GM21723 (cell line): ENCODE data around the gene UNC119B.
A peak's percentile ranks its signal among the peaks of the same experiment; 100 is the strongest.
"Not testable (repeated sequence)": the region's sequence is repeated elsewhere in the genome, so short reads cannot be mapped to it uniquely, and the experiment has no call there.

ENCODE experiments used
- ATAC-seq: cut with Tn5 transposase; IDR thresholded peaks from one replicate; pipeline ENCODE4 v1.9.1; 2021; ENCODE audit warnings: mild to moderate bottlenecking, moderate library complexity; ENCODE audit not compliant: unreplicated experiment

Gene UNC119B

GRCh38 chr12:120710031-120710804, at the start of gene UNC119B:
Gene UNC119B, plus strand, starts transcription at chr12:120710458. Its CDS starts 17 bp downstream, at chr12:120710475.
- ATAC-seq = peak; percentile 79

DNA sequence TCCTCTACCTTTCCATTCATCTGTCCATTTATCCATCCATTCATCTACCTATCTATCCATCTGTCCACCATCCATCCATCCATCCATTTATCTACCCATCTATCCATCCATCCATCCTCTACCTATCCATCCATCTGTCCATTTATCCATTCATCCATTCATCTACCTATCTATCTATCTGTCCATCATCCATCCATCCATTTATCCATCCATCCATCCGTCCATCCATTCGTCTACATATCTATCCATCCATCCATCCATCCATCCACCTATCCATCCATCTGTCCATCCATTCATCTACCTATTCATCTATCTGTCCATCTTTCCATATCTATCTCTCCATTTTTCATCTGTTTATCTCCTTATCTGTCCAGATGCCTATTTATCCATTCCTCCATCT, 48.8 kb upstream of the UNC119B start:
- no peak for ATAC-seq

GRCh38 chr12:120662879-120663278, 47.4 kb upstream of the UNC119B start:
- peak; percentile 77 for ATAC-seq

- ATAC-seq = no peak
Measured at GRCh38 chr12:120663741-120664140, 46.5 kb upstream of the UNC119B start.

DNA sequence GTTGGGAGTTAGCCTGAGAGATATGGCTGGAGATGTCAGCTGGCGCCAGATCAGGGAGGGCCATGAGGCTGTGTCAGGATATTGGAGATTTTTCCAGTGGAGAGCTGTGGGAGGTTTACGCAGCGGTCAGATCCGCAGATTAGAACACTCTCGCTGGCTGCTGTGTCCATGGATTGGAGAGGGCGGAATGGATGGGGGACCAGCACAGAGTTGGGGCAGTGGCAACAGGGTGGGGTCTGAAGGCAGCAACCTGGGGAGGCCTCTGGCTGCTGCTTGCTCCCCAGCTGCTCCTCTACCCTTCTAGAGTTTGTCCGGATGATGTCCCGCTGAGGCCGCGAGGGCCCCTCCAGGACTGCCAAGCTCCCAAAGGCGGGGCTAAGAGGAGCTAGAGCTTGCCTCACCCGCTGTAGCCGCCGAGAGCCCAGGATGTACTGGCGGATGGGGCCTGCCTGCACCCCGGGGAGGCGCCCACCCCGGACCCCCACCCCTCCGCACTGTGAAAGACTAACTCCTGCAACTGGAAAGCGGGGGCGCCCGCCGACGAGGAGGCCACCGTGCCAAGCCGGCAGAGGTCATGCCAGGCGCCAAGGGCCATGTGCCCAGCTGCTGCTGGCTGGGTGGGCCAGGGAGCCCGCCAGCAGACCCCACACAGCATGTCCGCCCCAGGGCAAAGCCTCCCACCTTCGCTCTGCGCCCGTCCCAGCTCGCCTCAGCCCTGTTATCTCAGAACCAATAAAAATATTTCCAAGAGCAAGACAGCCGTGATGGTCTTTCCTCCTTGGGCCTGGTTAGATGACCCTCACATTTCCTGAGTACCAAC, 43.5 kb upstream of the UNC119B start:
- no peak for ATAC-seq

DNA sequence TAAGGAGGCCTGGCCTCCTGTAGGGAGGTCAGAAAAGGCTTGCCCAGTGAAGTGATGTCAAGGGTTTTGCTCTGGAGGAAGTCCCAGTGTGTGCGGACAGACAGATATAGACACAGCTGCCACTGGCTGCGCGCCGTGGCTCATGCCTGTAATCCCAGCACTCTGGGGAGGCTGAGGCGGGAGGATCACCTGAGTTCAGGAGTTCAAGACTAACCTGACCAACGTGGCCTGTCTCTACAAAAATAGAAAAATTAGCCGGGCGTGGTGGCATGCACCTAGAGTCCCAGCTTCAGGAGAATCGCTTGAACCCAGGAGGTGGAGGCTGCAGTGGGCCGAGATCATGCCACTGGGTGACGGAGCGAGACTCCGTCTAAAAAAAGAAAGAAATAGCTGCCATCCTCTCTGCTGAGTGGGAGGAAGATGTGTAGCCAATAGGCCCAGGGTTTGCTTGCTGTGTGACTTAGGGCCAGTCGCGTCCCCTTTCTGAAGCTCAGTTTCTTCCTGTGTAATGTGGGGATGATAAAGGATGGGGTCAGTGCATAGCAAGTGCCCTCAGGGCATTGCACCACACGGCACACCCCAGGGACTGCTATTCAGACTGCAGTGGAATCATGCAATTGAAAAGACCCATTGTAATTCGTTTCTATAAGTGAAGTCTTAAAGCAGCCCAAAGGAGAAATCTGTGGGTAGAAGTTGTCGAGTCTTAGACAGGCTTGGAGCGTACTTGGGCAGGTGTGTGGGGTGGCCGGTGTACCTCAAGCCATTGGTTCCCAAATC, 42.0 kb upstream of the UNC119B start:
- no peak for ATAC-seq

DNA sequence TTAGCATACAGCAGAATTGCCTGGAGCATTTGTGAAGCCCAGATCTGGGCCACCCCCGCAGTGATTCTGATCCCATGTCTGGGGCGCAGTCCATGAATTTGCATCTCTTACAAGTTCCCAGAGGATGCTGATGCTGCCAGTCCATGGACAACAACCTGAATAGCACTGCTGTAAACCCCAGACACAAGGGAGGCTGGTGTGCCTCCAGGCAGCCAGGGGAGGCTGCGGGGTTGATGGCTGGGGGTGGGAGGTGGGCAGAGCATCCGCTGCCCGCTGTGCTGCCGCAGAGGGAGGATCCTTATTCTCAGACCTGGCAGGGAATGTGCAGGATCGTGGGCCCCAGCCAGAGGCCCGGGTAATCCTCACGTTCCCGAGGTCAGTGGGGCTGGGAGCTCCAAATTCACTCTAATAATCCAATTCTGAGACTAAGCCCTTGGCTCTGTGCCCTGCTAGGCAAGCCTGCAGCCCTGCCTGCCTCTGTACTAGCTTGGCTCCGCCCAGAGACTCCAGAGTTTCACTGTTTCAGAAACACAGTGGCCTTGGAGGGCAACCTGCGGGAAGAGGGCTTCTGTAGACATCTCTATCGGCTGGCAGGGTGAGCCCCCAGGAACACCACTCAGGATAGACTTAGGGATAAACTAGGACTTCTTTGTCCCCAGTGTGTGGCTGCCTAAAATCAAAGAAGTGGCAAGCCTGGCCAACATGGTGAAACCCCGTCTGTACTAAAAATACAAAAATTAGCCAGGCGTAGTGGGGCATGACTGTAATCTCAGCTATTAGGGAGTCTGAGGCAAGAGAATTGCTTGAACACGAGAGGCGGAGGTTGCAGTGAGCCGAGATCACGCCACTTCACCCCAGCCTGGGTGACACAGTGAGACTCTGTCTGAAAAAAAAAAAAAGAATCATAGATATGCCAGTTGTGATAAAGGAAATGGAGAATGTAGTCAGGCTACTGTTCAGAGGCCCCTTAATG, 41.1 kb upstream of the UNC119B start:
- peak; percentile 64 for ATAC-seq

GRCh38 chr12:120670237-120670636, 40.0 kb upstream of the UNC119B start:
- not testable (repeated sequence) for ATAC-seq

GRCh38 chr12:120670667-120671066, 39.6 kb upstream of the UNC119B start:
- no peak for ATAC-seq

DNA sequence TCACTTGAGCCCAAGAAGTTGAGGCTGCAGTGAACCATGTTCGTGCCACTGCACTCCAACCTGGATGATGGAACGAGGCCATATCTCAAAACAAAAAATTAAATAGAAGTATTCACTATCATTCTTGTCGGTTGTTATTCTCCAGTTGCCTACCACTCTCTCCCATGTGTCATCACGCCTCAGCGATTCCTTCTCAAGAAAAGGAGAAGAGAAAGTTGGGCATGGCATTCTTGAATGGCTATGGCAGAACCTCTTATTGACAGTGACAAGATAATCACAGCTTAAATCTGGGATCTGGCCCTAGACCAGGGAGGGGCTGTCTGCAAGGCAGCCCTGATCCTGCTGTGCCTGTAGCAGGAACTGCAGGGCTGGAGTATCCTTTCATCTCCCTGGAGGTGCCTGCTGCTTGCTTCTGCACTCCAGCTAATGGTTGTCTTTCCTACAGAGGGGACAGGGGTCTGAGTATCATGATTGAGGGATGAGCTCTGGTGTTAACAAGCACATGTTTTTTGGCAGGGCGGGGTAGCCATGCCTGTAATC, 36.1 kb upstream of the UNC119B start:
- no peak for ATAC-seq

GRCh38 chr12:120677765-120678473, 32.3 kb upstream of the UNC119B start:
- peak; percentile 49 for ATAC-seq

DNA sequence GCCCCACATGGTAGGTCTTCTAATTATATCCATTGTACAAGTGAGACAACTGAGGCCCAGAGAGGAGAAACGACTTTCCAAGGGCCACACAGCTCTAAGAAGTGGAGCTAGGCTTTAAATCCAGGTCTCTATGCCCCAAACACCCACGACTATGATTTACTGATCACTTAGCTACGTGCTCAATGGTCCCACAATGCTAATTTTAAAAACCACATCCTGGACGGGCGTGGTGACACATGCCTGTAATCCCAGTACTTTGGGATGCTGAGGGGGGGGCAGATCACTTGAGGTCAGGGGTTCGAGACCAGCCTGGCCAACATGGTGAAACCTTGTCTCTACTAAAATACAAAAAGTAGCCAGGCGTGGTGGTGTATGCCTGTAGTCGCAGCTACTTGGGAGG, 31.7 kb upstream of the UNC119B start:
- peak; percentile 25 for ATAC-seq

- no peak for ATAC-seq
Measured at GRCh38 chr12:120680165-120680738, 30.0 kb upstream of the UNC119B start.

DNA sequence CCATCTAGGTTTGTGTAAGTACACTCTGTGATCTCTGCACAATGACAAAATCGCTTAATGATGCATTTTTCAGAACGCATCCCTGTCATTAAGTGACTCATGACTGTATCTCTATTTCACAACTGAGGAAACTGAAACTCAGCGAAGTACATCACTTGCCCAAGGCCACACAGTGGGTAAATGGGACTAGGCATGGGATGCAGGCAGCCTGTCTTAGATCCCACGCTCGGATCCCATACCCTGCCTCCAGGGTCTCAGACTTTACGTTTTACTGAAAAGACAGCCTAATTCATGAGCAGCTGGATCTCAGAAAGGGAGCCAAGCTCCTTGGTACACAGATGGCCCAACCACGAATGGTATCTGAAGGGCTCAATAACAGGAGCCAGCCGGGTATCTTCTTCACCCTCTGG, 25.7 kb upstream of the UNC119B start:
- no peak for ATAC-seq

- no peak for ATAC-seq
Measured at GRCh38 chr12:120685522-120685921, 24.7 kb upstream of the UNC119B start.

GRCh38 chr12:120686151-120686689, 24.0 kb upstream of the UNC119B start:
- ATAC-seq = peak; percentile 76

GRCh38 chr12:120686690-120687577, 23.3 kb upstream of the UNC119B start, which contains the start of gene MLEC:
Gene MLEC, plus strand, starts transcription at chr12:120687149. Its CDS starts 148 bp downstream, at chr12:120687297.
- peak; percentile 64 for ATAC-seq
